ENCODE results near the gene FHOD3. TPM values are rescaled to one million over a fixed set of nuclear protein-coding genes. Genes with fewer than 3 reads are reported as not detected.

The FHOD3 gene
- total and polyA plus RNA-seq, 2 of the 8 experiments (the other 6 are each of a cell fraction or from before 2014, with no cell fraction given), result 9.7 to 10.5 TPM

- no peak for TF ChIP-seq CHD7 (IDR thresholded peaks at IDR 0.05; ENCODE audit: insufficient replicate concordance, low read length)
- no peak for TF ChIP-seq CREB1 (IDR thresholded peaks at IDR 0.05)
- TF ChIP-seq SIRT6 (IDR thresholded peaks at IDR 0.05; ENCODE audit: low read length), result no peak
- TF ChIP-seq SP2 (IDR thresholded peaks at IDR 0.05; ENCODE audit: low read length), result no peak
- TF ChIP-seq BCL11A (IDR thresholded peaks at IDR 0.05; ENCODE audit: low read depth in 2 of 2, low read length in 2 of 2), result no peak
- TF ChIP-seq RFX5 (IDR thresholded peaks at IDR 0.05; ENCODE audit: borderline replicate concordance, low read depth, low read length), result no peak
- TF ChIP-seq CTBP2 (IDR thresholded peaks at IDR 0.05; ENCODE audit: borderline replicate concordance, insufficient read depth, insufficient read length, low read length), result no peak
Observed at GRCh38 chr18:36496022-36496421, 198.5 kb downstream of the FHOD3 start (continued).
